Liver (tissue), 9 donors: ENCODE measurements around the gene ETV3. TPM values are rescaled to one million over a fixed set of nuclear protein-coding genes. Genes with fewer than 3 reads are reported as not detected.

Experiments used
- DNase-seq: peaks from one replicate; pipeline ENCODE4 v3.0.0-alpha.2; 2017; ENCODE audit warnings: low spot score
- H3K27ac ChIP-seq, 2 donors: one replicate each; pipeline ENCODE4 v1.7.0; 2013; ENCODE audit warnings: inconsistent platforms in 2 of 2, low read length in 2 of 2, control low read depth in 1 of 2, low read depth in 1 of 2, mild to moderate bottlenecking in 1 of 2
- H3K27me3 ChIP-seq, 4 donors: one replicate each; pipeline versions ENCODE4 v1.6.1 to v1.7.0; 2013; ENCODE audit warnings: low read length in 3 of 4, inconsistent platforms in 1 of 4, mild to moderate bottlenecking in 1 of 4, moderate library complexity in 1 of 4; ENCODE audit not compliant: control insufficient read depth in 4 of 4, insufficient read depth in 4 of 4
- H3K36me3 ChIP-seq, 4 donors: one replicate each; pipeline versions ENCODE4 v1.6.1 to v1.7.0; 2013; ENCODE audit warnings: low read length in 3 of 4, mild to moderate bottlenecking in 3 of 4, low read depth in 1 of 4, moderate library complexity in 1 of 4; ENCODE audit not compliant: control insufficient read depth in 4 of 4, insufficient read depth in 3 of 4
- H3K4me1 ChIP-seq, 4 donors: one replicate each; pipeline versions ENCODE4 v1.6.1 to v1.7.0; 2013; ENCODE audit warnings: low read length in 3 of 4, mild to moderate bottlenecking in 3 of 4, moderate library complexity in 1 of 4; ENCODE audit not compliant: control insufficient read depth in 4 of 4, insufficient read depth in 4 of 4
- H3K4me3 ChIP-seq, 3 donors: one replicate each; pipeline versions ENCODE4 v1.6.1 to v1.7.0; 2013; ENCODE audit warnings: low read length in 3 of 3, control low read depth in 1 of 3, low read depth in 1 of 3, mild to moderate bottlenecking in 1 of 3
- H3K9ac ChIP-seq, 2 donors: one replicate each; pipeline ENCODE4 v1.7.0; 2013; ENCODE audit warnings: low read length in 2 of 2, mild to moderate bottlenecking in 2 of 2, moderate library complexity in 2 of 2, control low read depth in 1 of 2, low read depth in 1 of 2
- H3K9me3 ChIP-seq, 4 donors: one replicate each; pipeline versions ENCODE4 v1.6.1 to v1.7.0; 2013; ENCODE audit warnings: low read length in 3 of 4; ENCODE audit not compliant: control insufficient read depth in 4 of 4
- EGR1 ChIP-seq, 2 donors: IDR thresholded peaks; 2 replicates each; pipeline ENCODE4 v1.6.1; 2016 to 2018; ENCODE audit warnings: antibody characterized with exemption in 2 of 2, low read depth in 2 of 2
- FOXA1 ChIP-seq: IDR thresholded peaks from 2 replicates; pipeline ENCODE4 v1.6.1; 2016; ENCODE audit warnings: antibody characterized with exemption
- FOXA2 ChIP-seq: IDR thresholded peaks from 2 replicates; pipeline ENCODE4 v1.6.1; 2016; ENCODE audit warnings: antibody characterized with exemption
- GABPA ChIP-seq, 2 donors: IDR thresholded peaks in 1 of 2; conservative IDR thresholded peaks in 1 of 2; 2 replicates each; pipeline ENCODE4 v1.6.1; 2016; ENCODE audit warnings: antibody characterized with exemption in 2 of 2, mild to moderate bottlenecking in 1 of 2, moderate library complexity in 1 of 2
- HNF4A ChIP-seq, 2 donors: conservative IDR thresholded peaks; 2 replicates each; pipeline ENCODE4 v1.6.1; 2016; ENCODE audit warnings: antibody characterized with exemption in 2 of 2, mild to moderate bottlenecking in 2 of 2
- HNF4G ChIP-seq: IDR thresholded peaks from 2 replicates; pipeline ENCODE4 v1.6.1; 2016; ENCODE audit warnings: antibody characterized with exemption
- JUND ChIP-seq, 2 donors: IDR thresholded peaks; 2 replicates each; pipeline ENCODE4 v1.6.1; 2016; ENCODE audit warnings: antibody characterized with exemption in 2 of 2
- NR2F2 ChIP-seq: IDR thresholded peaks from 2 replicates; pipeline ENCODE4 v1.6.1; 2016; ENCODE audit warnings: antibody characterized with exemption
- RAD21 ChIP-seq, 2 donors: IDR thresholded peaks; 2 replicates each; pipeline ENCODE4 v1.6.1; 2016; ENCODE audit warnings: antibody characterized with exemption in 2 of 2, mild to moderate bottlenecking in 2 of 2
- RXRA ChIP-seq, 2 donors: IDR thresholded peaks; 2 replicates each; pipeline ENCODE4 v1.6.1; 2017 to 2018; ENCODE audit warnings: antibody characterized with exemption in 2 of 2, mild to moderate bottlenecking in 1 of 2
- SP1 ChIP-seq: IDR thresholded peaks from 2 replicates; pipeline ENCODE4 v1.6.1; 2018; ENCODE audit warnings: antibody characterized with exemption, mild to moderate bottlenecking
- TAF1 ChIP-seq: conservative IDR thresholded peaks from 2 replicates; pipeline ENCODE4 v1.6.1; 2016; ENCODE audit warnings: antibody characterized with exemption, mild to moderate bottlenecking
- YY1 ChIP-seq: IDR thresholded peaks from 2 replicates; pipeline ENCODE4 v1.6.1; 2016; ENCODE audit warnings: antibody characterized with exemption, mild to moderate bottlenecking
- WGBS: extraction: QIAGEN DNeasy Blood & Tissue Kit; methylation state at CpG from one replicate; pipeline ENCODE4 v1.1.7; 2013; 5-methylcytosine and 5-hydroxymethylcytosine counted together
- polyA plus RNA-seq, 2 donors: library from polyadenylated mRNA; stranded (reverse) in 1 of 2; unstranded in 1 of 2; fragments of 200-250 nt in 1 of 2; fragments of >200 nt in 1 of 2; fragmentation: Nextera tagmentation in 1 of 2; extraction: Ambion mirVana in 1 of 2; gene quantifications; one replicate each; pipeline versions ENCODE4 v1.2.1 to v1.2.3, GENCODE V29; 2013 to 2015
- total RNA-seq, 2 donors: library from RNA; depleted of rRNA; stranded (reverse); fragments of >200 nt; gene quantifications; one replicate each; pipeline ENCODE4 v1.2.3, GENCODE V29; 2014
- TF ChIP-seq, protein P1 (sequence below): IDR thresholded peaks from 2 replicates; pipeline ENCODE4 v1.6.1; 2016; ENCODE audit warnings: antibody characterized with exemption
- TF ChIP-seq, protein P2 (sequence below): IDR thresholded peaks from 2 replicates; pipeline ENCODE4 v1.6.1; 2016; ENCODE audit warnings: antibody characterized with exemption
- TF ChIP-seq, protein P3 (sequence below): IDR thresholded peaks from 2 replicates; pipeline ENCODE4 v1.6.1; 2016; ENCODE audit warnings: antibody characterized with exemption, mild to moderate bottlenecking
- TF ChIP-seq, protein P4 (sequence below): IDR thresholded peaks from 2 replicates; pipeline ENCODE4 v1.6.1; 2016; ENCODE audit warnings: antibody characterized with exemption
- TF ChIP-seq, protein P5 (sequence below): fragments of 150-350 bp; IDR thresholded peaks from 2 replicates; pipeline ENCODE4 v1.5.1; 2017; ENCODE audit warnings: improper control_type of control experiment, low read depth, low read length; ENCODE audit not compliant: missing input control
- donor health status: healthy.
- donor health status: healthy.
- donor health status: healthy.
- donor health status: healthy.
- donor health status: healthy.

Gene ETV3
- total and polyA plus RNA-seq, 4 donors, result 2.0 to 10.8 (median 5.3) TPM

DNA sequence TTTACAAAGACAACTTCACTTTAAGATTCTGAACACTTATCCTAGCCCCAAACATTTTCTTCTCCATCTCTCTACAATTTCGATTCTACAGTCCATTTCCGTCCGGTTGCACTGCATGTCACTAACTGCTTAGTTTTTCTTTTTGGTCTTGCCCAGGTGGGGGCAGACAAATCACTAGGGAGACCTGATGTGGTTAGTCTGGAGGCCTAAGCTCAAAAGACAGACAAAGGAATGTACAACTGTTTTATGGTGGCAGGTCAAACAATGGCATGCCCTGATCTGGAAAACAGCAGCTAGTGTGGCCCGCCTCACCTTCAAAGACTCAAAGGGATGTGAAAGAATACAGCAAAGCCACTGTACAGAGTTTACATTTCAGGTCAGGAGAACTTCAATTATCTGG is 3.8 kb downstream of the ETV3 start:
- Histone ChIP-seq H3K4me3 (no peak overlapping the region), H3K9ac (no peak overlapping the region), H3K27ac (no peak overlapping the region), H3K36me3 (peaks cover 6 to 55% (median 49%) of the 10 kb centered on the region in 4 donors), H3K4me1 (peaks cover 9 to 28% (median 25%) of the 10 kb centered on the region in 4 donors), H3K9me3 (no peaks in the 10 kb centered on the region), H3K27me3 (no peaks in the 10 kb centered on the region)
- DNase-seq, result no peak
- TF ChIP-seq FOXA2 (no peak), HNF4G (no peak), RXRA (IDR thresholded peaks at IDR 0.05) (no peak), JUND (IDR thresholded peaks at IDR 0.05) (no peak), HNF4A (conservative IDR thresholded peaks at IDR 0.05) (no peak)
- TF ChIP-seq, protein P1, sequence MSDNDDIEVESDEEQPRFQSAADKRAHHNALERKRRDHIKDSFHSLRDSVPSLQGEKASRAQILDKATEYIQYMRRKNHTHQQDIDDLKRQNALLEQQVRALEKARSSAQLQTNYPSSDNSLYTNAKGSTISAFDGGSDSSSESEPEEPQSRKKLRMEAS, result no peak
- TF ChIP-seq, protein P2, sequence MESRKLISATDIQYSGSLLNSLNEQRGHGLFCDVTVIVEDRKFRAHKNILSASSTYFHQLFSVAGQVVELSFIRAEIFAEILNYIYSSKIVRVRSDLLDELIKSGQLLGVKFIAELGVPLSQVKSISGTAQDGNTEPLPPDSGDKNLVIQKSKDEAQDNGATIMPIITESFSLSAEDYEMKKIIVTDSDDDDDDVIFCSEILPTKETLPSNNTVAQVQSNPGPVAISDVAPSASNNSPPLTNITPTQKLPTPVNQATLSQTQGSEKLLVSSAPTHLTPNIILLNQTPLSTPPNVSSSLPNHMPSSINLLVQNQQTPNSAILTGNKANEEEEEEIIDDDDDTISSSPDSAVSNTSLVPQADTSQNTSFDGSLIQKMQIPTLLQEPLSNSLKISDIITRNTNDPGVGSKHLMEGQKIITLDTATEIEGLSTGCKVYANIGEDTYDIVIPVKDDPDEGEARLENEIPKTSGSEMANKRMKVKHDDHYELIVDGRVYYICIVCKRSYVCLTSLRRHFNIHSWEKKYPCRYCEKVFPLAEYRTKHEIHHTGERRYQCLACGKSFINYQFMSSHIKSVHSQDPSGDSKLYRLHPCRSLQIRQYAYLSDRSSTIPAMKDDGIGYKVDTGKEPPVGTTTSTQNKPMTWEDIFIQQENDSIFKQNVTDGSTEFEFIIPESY, result no peak
- 97% methylated on average over 4 of the region's 4 CpGs for WGBS

DNA sequence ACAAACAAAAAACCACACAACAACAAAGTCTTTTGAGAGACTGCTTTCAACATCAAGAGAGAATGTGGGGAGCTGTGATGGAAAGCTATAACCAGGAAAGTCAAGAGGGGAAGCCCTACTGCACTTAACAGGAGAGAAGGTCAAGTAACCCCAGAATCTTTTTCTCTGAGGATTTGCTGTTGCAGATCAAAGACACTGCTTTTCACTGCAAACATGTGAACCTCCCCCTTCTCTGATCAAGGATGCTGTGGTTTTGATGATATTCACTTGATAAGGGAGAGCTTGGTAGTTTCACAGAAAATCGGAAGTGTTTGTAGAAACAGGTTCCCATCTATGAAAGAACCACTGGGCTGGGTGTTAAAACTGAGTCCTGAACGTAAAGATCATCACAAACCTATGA is 4.8 kb downstream of the ETV3 start:
- Histone ChIP-seq H3K9ac (no peak overlapping the region), H3K4me3 (no peak overlapping the region), H3K27ac (no peak overlapping the region), H3K9me3 (no peaks in the 10 kb centered on the region), H3K4me1 (peaks cover 9 to 23% (median 20%) of the 10 kb centered on the region in 4 donors), H3K27me3 (no peaks in the 10 kb centered on the region), H3K36me3 (peaks cover 6 to 57% (median 52%) of the 10 kb centered on the region in 4 donors)
- no peak for TF ChIP-seq EGR1 (IDR thresholded peaks at IDR 0.05; ENCODE audit: low read depth in 2 of 2)
- TF ChIP-seq GABPA (IDR thresholded peaks at IDR 0.05 in 1 of 2, conservative IDR thresholded peaks at IDR 0.05 in 1 of 2), result no peak
- no peak for TF ChIP-seq HNF4A (conservative IDR thresholded peaks at IDR 0.05)
- no peak for TF ChIP-seq HNF4G
- TF ChIP-seq JUND (IDR thresholded peaks at IDR 0.05), result no peak
- TF ChIP-seq FOXA2, result no peak
- no peak for TF ChIP-seq RXRA (IDR thresholded peaks at IDR 0.05)
- TF ChIP-seq, protein P3, sequence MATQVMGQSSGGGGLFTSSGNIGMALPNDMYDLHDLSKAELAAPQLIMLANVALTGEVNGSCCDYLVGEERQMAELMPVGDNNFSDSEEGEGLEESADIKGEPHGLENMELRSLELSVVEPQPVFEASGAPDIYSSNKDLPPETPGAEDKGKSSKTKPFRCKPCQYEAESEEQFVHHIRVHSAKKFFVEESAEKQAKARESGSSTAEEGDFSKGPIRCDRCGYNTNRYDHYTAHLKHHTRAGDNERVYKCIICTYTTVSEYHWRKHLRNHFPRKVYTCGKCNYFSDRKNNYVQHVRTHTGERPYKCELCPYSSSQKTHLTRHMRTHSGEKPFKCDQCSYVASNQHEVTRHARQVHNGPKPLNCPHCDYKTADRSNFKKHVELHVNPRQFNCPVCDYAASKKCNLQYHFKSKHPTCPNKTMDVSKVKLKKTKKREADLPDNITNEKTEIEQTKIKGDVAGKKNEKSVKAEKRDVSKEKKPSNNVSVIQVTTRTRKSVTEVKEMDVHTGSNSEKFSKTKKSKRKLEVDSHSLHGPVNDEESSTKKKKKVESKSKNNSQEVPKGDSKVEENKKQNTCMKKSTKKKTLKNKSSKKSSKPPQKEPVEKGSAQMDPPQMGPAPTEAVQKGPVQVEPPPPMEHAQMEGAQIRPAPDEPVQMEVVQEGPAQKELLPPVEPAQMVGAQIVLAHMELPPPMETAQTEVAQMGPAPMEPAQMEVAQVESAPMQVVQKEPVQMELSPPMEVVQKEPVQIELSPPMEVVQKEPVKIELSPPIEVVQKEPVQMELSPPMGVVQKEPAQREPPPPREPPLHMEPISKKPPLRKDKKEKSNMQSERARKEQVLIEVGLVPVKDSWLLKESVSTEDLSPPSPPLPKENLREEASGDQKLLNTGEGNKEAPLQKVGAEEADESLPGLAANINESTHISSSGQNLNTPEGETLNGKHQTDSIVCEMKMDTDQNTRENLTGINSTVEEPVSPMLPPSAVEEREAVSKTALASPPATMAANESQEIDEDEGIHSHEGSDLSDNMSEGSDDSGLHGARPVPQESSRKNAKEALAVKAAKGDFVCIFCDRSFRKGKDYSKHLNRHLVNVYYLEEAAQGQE, result no peak
- no peak for TF ChIP-seq YY1
- TF ChIP-seq NR2F2, result no peak
- TF ChIP-seq, protein P1, result no peak
- TF ChIP-seq TAF1, result no peak
- TF ChIP-seq SP1, result no peak
- TF ChIP-seq, protein P4, sequence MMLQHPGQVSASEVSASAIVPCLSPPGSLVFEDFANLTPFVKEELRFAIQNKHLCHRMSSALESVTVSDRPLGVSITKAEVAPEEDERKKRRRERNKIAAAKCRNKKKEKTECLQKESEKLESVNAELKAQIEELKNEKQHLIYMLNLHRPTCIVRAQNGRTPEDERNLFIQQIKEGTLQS, result no peak
- TF ChIP-seq, protein P2, result no peak
- no peak for TF ChIP-seq RAD21 (IDR thresholded peaks at IDR 0.05)
- no peak for TF ChIP-seq FOXA1
- TF ChIP-seq, protein P5, sequence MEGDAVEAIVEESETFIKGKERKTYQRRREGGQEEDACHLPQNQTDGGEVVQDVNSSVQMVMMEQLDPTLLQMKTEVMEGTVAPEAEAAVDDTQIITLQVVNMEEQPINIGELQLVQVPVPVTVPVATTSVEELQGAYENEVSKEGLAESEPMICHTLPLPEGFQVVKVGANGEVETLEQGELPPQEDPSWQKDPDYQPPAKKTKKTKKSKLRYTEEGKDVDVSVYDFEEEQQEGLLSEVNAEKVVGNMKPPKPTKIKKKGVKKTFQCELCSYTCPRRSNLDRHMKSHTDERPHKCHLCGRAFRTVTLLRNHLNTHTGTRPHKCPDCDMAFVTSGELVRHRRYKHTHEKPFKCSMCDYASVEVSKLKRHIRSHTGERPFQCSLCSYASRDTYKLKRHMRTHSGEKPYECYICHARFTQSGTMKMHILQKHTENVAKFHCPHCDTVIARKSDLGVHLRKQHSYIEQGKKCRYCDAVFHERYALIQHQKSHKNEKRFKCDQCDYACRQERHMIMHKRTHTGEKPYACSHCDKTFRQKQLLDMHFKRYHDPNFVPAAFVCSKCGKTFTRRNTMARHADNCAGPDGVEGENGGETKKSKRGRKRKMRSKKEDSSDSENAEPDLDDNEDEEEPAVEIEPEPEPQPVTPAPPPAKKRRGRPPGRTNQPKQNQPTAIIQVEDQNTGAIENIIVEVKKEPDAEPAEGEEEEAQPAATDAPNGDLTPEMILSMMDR, result no peak
- DNase-seq, result no peak
- 80% methylated on average over 2 of the region's 2 CpGs for WGBS
